HUES64 (cell line): ENCODE data around the gene TMEM229B.

Experiments
- H3K27ac ChIP-seq: 2 replicates; pipeline ENCODE4 v1.7.0; 2013; ENCODE audit warnings: low read depth, low read length, inconsistent platforms
- H3K27me3 ChIP-seq: 2 replicates; pipeline ENCODE4 v1.6.1; 2013; ENCODE audit warnings: mild to moderate bottlenecking, low read length; ENCODE audit not compliant: insufficient read depth
- H3K36me3 ChIP-seq: 2 replicates; pipeline ENCODE4 v1.6.1; 2013; ENCODE audit warnings: mild to moderate bottlenecking, low read length; ENCODE audit not compliant: insufficient read depth
- H3K4me1 ChIP-seq: 2 replicates; pipeline ENCODE4 v1.6.1; 2013; ENCODE audit warnings: mild to moderate bottlenecking, low read length, moderate library complexity; ENCODE audit not compliant: insufficient read depth
- H3K4me3 ChIP-seq: 2 replicates; pipeline ENCODE4 v1.5.1; 2013; ENCODE audit warnings: mild to moderate bottlenecking, low read length, moderate library complexity
- H3K9ac ChIP-seq: 2 replicates; pipeline ENCODE4 v1.6.1; 2013; ENCODE audit warnings: mild to moderate bottlenecking, low read depth, low read length
- H3K9me3 ChIP-seq: 2 replicates; pipeline ENCODE4 v1.6.1; 2013; ENCODE audit warnings: low read depth, low read length; ENCODE audit not compliant: insufficient read depth
- WGBS: fragments of 150-250, 120-280 bp; methylation state at CpG from one replicate; pipeline ENCODE4 v1.1.7; 2013; ENCODE audit warnings: missing lambda C conversion rate; 5-methylcytosine and 5-hydroxymethylcytosine counted together

Gene TMEM229B

GRCh38 chr14:67500981-67501380, 12.5 kb upstream of the TMEM229B start:
- H3K9me3 ChIP-seq, result no peaks in the 10 kb centered on the region
- 100% methylated on average over 2 of the region's 3 CpGs for WGBS
- no peak overlapping the region for H3K9ac ChIP-seq
- H3K27ac ChIP-seq, result no peak overlapping the region
- no peaks in the 10 kb centered on the region for H3K36me3 ChIP-seq
- no peaks in the 10 kb centered on the region for H3K27me3 ChIP-seq
- H3K4me3 ChIP-seq, result no peak overlapping the region
- H3K4me1 ChIP-seq, result no peaks in the 10 kb centered on the region

GRCh38 chr14:67497716-67498115, 9.2 kb upstream of the TMEM229B start:
- Histone ChIP-seq H3K27me3 (no peaks in the 10 kb centered on the region), H3K36me3 (no peaks in the 10 kb centered on the region), H3K4me1 (no peaks in the 10 kb centered on the region), H3K27ac (no peak overlapping the region), H3K4me3 (no peak overlapping the region), H3K9me3 (peaks cover 20% of the 10 kb centered on the region), H3K9ac (no peak overlapping the region)
- WGBS, result 90% methylated on average over 3 of the region's 4 CpGs

- 92% methylated on average over 13 of the region's 13 CpGs for WGBS
- H3K27me3 ChIP-seq, result no peaks in the 10 kb centered on the region
- H3K4me1 ChIP-seq, result no peaks in the 10 kb centered on the region
- no peak overlapping the region for H3K9ac ChIP-seq
- H3K36me3 ChIP-seq, result no peaks in the 10 kb centered on the region
- no peak overlapping the region for H3K27ac ChIP-seq
- H3K4me3 ChIP-seq, result no peak overlapping the region
- peaks cover 22% of the 10 kb centered on the region for H3K9me3 ChIP-seq
These were observed 8.7 kb upstream of the TMEM229B start for GRCh38 chr14:67497216-67497615.

DNA sequence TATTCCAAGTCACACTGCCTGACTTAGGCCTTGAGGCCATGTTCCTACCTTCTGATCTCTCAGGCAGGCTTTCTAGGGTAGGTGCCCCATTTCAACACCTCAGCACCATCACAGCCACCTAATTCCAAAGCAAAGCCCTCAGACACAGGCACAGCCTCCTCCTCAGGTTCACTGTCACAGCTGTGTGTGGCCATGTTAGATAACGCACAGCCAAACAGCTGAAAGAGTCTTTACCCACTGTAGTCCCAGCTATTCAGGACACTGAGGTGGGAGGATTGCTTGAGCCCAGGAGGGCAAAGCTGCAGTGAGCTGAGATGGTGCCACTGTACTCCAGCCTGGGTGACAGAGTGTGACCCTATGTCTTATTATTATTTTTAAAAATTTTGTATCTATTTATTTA, 7.3 kb upstream of the TMEM229B start:
- H3K9ac ChIP-seq, result no peak overlapping the region
- no peak overlapping the region for H3K27ac ChIP-seq
- 96% methylated on average over 1 of the region's 1 CpG for WGBS

GRCh38 chr14:67493092-67493717, 4.7 kb upstream of the TMEM229B start:
- Histone ChIP-seq H3K27me3 (no peaks in the 10 kb centered on the region), H3K27ac (no peak overlapping the region), H3K4me3 (no peak overlapping the region), H3K9ac (no peak overlapping the region), H3K4me1 (peaks cover 13% of the 10 kb centered on the region), H3K36me3 (no peaks in the 10 kb centered on the region), H3K9me3 (peaks cover 22% of the 10 kb centered on the region)
- 98% methylated on average over 8 of the region's 8 CpGs for WGBS

More for the DNA sequence above, 7.3 kb upstream of the TMEM229B start:
- Histone ChIP-seq H3K36me3 (no peaks in the 10 kb centered on the region), H3K27me3 (no peaks in the 10 kb centered on the region), H3K9me3 (peaks cover 22% of the 10 kb centered on the region), H3K4me1 (peaks cover 12% of the 10 kb centered on the region), H3K4me3 (no peak overlapping the region)

DNA sequence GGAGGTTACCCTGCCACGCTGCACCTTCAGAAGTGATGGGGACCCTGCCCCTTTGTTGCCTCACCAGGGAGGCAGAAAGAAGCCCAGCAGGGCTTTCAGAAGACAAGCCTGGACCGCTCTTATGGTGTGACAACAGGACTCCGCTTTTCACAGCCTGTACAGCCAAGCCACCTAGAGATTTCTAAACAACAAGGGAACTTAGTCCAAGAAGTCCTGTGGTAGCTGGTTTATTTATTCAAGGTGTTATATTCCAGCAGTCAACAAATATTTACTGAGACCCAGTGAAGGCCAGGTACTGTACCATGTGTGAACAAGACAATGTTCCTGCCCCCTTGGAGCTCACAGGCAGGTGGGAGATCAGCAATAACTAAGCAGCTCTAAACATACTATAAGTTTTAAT, 4.0 kb upstream of the TMEM229B start:
- H3K27ac ChIP-seq, result no peak overlapping the region
- peaks cover 13% of the 10 kb centered on the region for H3K4me1 ChIP-seq
- H3K4me3 ChIP-seq, result no peak overlapping the region
- H3K36me3 ChIP-seq, result no peaks in the 10 kb centered on the region
- peaks cover 22% of the 10 kb centered on the region for H3K9me3 ChIP-seq
- H3K9ac ChIP-seq, result no peak overlapping the region
- WGBS, result 91% methylated on average over 3 of the region's 3 CpGs
- no peaks in the 10 kb centered on the region for H3K27me3 ChIP-seq

- H3K4me3 ChIP-seq, result no peak overlapping the region
- H3K27me3 ChIP-seq, result no peaks in the 10 kb centered on the region
- peaks cover 22% of the 10 kb centered on the region for H3K9me3 ChIP-seq
- H3K9ac ChIP-seq, result no peak overlapping the region
- 74% methylated on average over 9 of the region's 9 CpGs for WGBS
- no peak overlapping the region for H3K27ac ChIP-seq
- H3K4me1 ChIP-seq, result peaks cover 13% of the 10 kb centered on the region
- no peaks in the 10 kb centered on the region for H3K36me3 ChIP-seq
These were observed 3.4 kb upstream of the TMEM229B start for GRCh38 chr14:67491741-67492507.

DNA sequence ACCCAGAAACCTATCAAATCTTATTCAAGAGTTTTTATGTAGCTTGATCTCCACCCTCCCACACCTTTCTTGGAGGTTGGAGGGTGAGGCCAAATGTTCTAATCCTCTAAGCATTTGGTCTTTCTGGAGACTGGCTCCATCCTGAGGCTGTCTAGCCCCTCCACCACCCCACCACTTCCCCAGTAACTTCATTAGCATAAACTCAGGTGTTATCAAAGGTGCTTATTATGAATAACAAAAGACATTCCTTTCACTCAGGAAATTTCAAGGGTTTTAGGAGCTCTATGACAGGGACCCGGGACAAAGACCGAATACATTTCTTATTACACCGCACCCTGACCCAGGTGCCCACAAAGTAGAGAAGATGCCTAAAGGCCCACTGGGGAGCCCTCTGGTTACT, 2.8 kb upstream of the TMEM229B start:
- Histone ChIP-seq H3K27ac (no peak overlapping the region), H3K4me3 (no peak overlapping the region)

DNA sequence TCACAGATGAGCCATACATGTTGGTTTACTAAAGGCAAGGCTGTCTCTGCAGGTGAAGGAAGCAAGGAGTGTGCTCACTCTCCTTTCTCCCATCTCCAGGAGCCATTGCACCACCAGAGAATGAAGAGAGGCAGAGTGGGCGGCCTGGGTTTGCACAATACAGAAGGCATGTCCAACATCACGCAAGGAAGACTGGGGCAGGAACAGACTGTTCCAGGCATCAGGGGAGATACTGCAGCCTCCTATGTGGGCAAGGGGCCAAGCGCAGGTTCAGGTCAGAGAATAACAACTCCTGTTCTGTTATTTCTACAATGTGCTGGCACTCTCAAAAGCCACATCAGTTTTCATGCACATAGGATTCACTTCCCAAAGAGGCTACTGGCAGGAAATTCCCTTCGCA, 1.7 kb upstream of the TMEM229B start:
- H3K9ac ChIP-seq, result no peak overlapping the region
- no peaks in the 10 kb centered on the region for H3K27me3 ChIP-seq
- peaks cover 22% of the 10 kb centered on the region for H3K9me3 ChIP-seq
- peaks cover 13% of the 10 kb centered on the region for H3K4me1 ChIP-seq
- no peak overlapping the region for H3K27ac ChIP-seq
- 97% methylated on average over 4 of the region's 4 CpGs for WGBS
- no peak overlapping the region for H3K4me3 ChIP-seq
- no peaks in the 10 kb centered on the region for H3K36me3 ChIP-seq

More for the DNA sequence above, 2.8 kb upstream of the TMEM229B start:
- Histone ChIP-seq H3K9ac (no peak overlapping the region), H3K36me3 (no peaks in the 10 kb centered on the region), H3K4me1 (peaks cover 13% of the 10 kb centered on the region), H3K27me3 (no peaks in the 10 kb centered on the region), H3K9me3 (peaks cover 22% of the 10 kb centered on the region)
- 78% methylated on average over 3 of the region's 3 CpGs for WGBS

DNA sequence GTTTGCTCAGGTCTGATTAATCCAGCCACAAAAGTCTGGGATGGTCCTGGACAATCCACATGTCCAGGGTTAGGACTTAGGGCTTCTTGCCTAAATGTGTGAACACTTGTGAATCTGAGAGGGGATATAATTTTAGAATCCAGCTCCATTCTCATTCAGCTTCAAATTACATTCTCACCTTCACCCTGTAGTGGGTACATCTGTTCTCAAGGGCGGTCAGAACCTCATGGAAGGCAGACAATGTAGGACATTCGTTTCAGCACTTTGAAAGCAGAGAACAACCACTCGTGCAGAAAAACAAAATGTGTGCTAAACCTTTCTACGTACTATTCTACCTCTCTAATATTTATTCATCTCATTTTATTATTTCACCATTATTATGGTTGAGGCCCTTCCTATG, 1.2 kb downstream of the TMEM229B start:
- peaks cover 13% of the 10 kb centered on the region for H3K4me1 ChIP-seq
- no peak overlapping the region for H3K4me3 ChIP-seq
- 92% methylated on average over 4 of the region's 4 CpGs for WGBS
- H3K27ac ChIP-seq, result no peak overlapping the region
- no peaks in the 10 kb centered on the region for H3K36me3 ChIP-seq
- H3K9ac ChIP-seq, result no peak overlapping the region
- H3K27me3 ChIP-seq, result no peaks in the 10 kb centered on the region
- H3K9me3 ChIP-seq, result no peaks in the 10 kb centered on the region

DNA sequence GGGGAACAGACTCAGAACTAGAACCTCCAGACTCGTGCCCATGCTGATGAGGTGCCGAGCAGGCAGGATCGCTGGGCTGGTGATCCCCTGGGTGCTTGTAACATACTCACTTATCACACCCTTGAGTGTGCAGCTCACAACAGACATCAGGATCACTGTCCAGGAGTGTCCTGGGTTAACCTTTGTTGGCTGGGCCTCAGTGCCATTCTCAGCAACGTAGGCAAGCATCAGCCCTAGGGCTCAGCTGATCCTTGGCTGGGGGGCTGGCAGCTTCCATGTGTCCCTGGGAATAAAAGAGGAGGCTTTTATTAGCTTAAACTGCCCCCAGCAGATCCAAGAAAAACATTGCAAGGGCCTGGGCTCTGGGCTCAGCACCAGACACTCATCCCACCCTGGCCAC, 1.6 kb downstream of the TMEM229B start:
- Histone ChIP-seq H3K36me3 (no peaks in the 10 kb centered on the region), H3K4me3 (no peak overlapping the region), H3K9ac (no peak overlapping the region), H3K9me3 (no peaks in the 10 kb centered on the region), H3K27ac (no peak overlapping the region), H3K27me3 (no peaks in the 10 kb centered on the region), H3K4me1 (peaks cover 11% of the 10 kb centered on the region)
- WGBS, result 94% methylated on average over 4 of the region's 4 CpGs
